Measurements from ENCODE around the gene PRAC2.

- TF ChIP-seq, protein P1, sequence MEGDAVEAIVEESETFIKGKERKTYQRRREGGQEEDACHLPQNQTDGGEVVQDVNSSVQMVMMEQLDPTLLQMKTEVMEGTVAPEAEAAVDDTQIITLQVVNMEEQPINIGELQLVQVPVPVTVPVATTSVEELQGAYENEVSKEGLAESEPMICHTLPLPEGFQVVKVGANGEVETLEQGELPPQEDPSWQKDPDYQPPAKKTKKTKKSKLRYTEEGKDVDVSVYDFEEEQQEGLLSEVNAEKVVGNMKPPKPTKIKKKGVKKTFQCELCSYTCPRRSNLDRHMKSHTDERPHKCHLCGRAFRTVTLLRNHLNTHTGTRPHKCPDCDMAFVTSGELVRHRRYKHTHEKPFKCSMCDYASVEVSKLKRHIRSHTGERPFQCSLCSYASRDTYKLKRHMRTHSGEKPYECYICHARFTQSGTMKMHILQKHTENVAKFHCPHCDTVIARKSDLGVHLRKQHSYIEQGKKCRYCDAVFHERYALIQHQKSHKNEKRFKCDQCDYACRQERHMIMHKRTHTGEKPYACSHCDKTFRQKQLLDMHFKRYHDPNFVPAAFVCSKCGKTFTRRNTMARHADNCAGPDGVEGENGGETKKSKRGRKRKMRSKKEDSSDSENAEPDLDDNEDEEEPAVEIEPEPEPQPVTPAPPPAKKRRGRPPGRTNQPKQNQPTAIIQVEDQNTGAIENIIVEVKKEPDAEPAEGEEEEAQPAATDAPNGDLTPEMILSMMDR (IDR thresholded peaks at IDR 0.05), result no peak
- TF ChIP-seq POLR2A (IDR thresholded peaks at IDR 0.05) (no peak), EP300 (IDR thresholded peaks at IDR 0.05) (no peak), POLR2AphosphoS5 (IDR thresholded peaks at IDR 0.05) (no peak)
Measured at GRCh38 chr17:48727415-48728175, 4.6 kb downstream of the PRAC2 start.

All from suprapubic skin (tissue), 4 donors.